NCI-H526 treated with DMSO at 0.1 percent for 48 hours (cell line): ENCODE results near the gene EPB41L1.

Experiments used
- DNase-seq: peaks from one replicate; lab custom pipeline; 2025; lab: John Stamatoyannopoulos, UW

The EPB41L1 gene

GRCh38 chr20:36228770-36229169 lies 74.2 kb downstream of the EPB41L1 start:
- no peak for DNase-seq

DNA sequence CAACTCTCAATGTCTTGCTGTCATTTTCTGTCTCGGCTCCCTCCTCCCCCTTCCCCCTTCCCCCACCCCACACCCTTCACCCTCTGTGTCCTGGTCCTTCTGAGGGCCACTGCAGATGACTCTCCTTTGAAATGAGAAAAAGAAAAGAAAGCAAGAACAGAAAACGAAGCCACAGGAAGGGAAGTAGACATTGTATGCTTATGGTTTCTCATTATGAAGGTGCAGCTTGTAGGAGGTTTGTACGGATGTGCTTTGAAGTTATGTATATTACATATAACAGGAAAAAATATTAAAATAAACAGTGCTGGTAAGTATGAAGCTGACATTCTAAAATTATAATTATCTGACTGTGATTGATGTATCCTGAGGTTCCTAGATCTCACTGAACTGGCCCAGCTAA lies 75.5 kb downstream of the EPB41L1 start:
- no peak for DNase-seq

DNA sequence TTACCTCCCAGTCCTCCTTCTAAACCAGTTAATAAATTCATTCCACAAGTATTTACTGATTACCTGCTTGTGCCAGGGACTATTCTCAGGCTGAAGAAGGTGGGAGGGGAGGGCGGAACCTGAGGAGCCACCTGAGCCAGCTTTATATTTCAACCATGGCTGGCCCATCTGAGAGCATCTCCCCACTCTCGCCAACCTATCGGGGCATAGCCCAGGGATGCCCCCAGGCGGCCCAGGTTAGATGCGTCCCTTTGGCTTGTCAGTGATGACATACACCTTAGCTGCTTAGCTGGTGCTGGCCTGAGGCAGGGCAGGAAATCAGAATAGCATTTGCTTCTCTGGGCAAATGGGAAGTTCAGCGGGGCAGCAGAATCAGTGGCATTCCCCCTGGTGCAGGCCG lies 76.8 kb downstream of the EPB41L1 start:
- DNase-seq = no peak

DNA sequence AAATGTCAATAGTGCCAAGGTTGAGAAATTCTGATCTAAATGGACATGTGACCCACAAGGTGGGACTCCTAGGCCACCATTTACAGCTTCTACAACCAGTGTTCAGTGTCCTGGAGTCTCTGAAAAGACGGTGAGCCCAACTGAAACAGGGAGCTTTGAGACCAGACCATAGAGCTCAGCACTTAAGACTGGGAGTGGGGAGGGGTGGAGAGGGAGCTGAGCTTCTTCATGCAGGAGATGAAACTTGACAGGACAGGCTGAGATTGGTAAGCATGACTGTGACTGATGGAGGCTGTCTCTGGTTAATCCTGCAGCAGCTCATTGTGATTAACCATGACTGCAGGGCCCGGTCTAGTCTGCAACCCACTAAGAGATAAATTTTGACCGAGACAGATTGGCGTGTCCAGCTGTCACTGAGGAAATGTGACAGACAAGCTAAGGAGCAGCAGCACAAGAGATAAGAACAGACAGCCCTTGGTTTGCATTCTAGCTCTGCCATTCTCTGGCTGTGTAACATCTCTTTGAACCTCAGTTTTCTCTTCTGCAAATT lies 80.3 kb downstream of the EPB41L1 start:
- DNase-seq = no peak

GRCh38 chr20:36235892-36236785 lies 81.6 kb downstream of the EPB41L1 start, which contains the start of gene AAR2:
AAR2 (plus strand) TSS chr20:36236478; CDS start chr20:36239869, 3,391 bp downstream.
- DNase-seq = peak; percentile 81

GRCh38 chr20:36236786-36237121 lies 82.2 kb downstream of the EPB41L1 start:
- DNase-seq = no peak

- DNase-seq = no peak
These were observed 82.9 kb downstream of the EPB41L1 start for GRCh38 chr20:36237477-36237876.

GRCh38 chr20:36238153-36238552 lies 83.6 kb downstream of the EPB41L1 start:
- DNase-seq = no peak

GRCh38 chr20:36238760-36239159 lies 84.2 kb downstream of the EPB41L1 start:
- DNase-seq = no peak

- DNase-seq = no peak
These were observed 85.5 kb downstream of the EPB41L1 start for GRCh38 chr20:36240076-36240475.

DNA sequence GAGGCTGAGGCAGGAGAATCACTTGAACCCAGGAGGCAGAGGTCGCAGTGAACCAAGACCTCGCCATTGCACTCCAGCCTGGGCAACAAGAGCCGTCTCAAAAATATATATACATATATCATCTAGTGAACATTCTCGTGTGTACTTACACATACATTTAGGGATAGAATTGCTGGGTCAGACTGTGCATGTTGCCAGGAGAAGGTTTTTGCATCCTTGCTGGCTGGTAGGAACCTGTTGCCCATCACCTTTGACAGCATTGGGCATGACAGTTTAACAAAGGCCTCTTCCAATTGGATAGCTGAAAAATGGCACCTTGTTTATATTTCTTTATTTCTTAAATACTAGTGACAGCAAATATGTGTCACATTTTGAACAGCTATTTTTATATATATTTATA lies 87.1 kb downstream of the EPB41L1 start:
- no peak for DNase-seq

- DNase-seq = no peak
These were observed 89.2 kb downstream of the EPB41L1 start for GRCh38 chr20:36243726-36244125.

- no peak for DNase-seq
These were observed 91.9 kb downstream of the EPB41L1 start for GRCh38 chr20:36246401-36246800.

DNA sequence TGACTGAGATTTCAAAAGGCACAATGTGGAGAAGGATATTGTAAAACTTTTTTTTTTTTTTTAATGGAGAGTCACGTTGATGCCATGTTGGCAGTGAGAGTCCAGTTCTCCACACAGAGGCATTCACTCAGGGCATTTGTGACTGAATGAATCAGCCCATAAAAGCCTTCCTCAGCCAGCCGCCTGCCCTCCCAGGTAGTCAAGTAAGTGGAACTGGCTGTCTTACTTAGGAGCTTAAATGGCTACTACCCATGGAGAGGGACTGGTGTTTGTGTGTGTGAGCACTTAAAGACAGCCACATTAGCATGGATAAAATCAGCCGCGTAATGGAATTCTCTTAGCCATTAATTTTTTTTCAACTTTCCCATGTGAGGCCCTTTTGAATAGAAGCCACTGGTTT lies 94.3 kb downstream of the EPB41L1 start:
- DNase-seq = no peak

- DNase-seq = no peak
These were observed 94.9 kb downstream of the EPB41L1 start for GRCh38 chr20:36249450-36249849.

- no peak for DNase-seq
These were observed 96.9 kb downstream of the EPB41L1 start for GRCh38 chr20:36251426-36251825.

GRCh38 chr20:36252511-36252910 lies 98.0 kb downstream of the EPB41L1 start:
- no peak for DNase-seq

- no peak for DNase-seq
These were observed 98.5 kb downstream of the EPB41L1 start for GRCh38 chr20:36253036-36253435.

- DNase-seq = no peak
These were observed 99.5 kb downstream of the EPB41L1 start for GRCh38 chr20:36254076-36254475.

DNA sequence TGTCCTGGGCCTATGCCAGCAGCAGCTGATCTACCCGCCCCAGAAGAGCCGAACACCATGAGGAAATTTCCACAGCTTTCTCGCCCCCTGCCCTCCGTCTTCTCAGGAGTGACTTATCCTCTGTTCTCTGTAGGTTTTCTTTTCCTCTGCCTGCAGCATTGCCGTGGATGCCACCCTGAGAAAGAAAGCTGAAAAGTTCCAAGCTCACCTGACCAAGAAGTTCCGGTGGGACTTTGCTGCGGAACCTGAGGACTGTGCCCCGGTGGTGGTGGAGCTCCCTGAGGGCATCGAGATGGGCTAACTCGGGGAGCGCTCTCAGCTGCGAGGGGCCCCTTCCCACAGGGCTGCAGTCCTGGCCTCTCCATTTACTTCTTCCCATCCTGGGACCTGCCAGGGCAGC lies 100.9 kb downstream of the EPB41L1 start:
- DNase-seq = no peak

DNA sequence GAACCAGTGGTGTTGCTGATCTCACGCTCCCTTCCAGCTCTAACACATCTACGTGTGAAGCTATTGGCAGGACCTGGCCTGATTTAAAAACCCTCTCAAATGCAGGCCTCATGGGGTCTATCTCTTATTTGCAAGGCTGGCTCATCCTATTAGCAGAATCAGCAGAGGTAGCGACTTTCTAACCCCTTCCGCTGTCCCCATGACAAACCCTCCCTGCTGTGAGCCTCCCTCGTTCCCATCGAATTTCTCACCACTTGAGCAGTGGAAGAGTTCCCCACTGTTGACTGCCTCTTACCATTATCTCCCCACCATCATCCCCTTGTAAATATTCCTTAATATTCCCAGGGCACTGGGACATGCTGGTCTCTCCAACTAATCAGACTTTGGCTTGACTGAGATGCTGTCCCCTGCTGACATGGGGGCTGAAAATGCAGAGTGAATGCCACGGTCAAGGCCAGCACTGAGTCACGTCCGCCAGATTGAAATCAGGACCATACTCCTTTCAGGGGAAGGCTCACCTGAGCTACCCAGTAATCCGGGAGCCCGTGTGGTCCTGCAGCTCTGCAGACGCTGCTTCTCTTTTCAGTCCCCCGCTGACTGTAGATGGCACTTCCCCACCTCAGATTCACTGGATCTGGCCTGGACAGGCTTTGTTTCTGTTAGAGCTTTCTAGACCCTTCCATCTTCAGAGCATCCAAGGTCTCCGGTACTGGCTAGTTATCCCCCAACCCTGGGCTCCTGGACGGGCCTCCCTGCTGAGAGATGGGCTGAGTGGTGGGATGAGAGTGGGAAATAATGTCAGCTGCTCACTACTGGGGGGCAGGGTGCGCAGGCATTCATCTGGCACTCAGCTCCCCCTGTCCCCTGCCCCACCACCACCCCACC lies 104.9 kb downstream of the EPB41L1 start:
- DNase-seq = no peak

GRCh38 chr20:36260316-36260715 lies 105.8 kb downstream of the EPB41L1 start:
- no peak for DNase-seq
